ENCODE data around the gene ANGPTL7.

ANGPTL7 gene

GRCh38 chr1:11198851-11199594, 9.9 kb downstream of the ANGPTL7 start:
- DNase-seq (ENCODE audit: low read depth in 2 of 2, low spot score in 1 of 2) = no peak

- DNase-seq (ENCODE audit: low read depth in 2 of 2, low spot score in 1 of 2) = no peak
These were observed 15.4 kb downstream of the ANGPTL7 start for GRCh38 chr1:11204396-11205190.

- DNase-seq (ENCODE audit: low read depth in 2 of 2, low spot score in 1 of 2) = no peak
These were observed 18.9 kb downstream of the ANGPTL7 start for GRCh38 chr1:11207898-11208611.

GRCh38 chr1:11211461-11211860, 22.3 kb downstream of the ANGPTL7 start:
- no peak for DNase-seq (ENCODE audit: low read depth in 2 of 2, low spot score in 1 of 2)

- DNase-seq (ENCODE audit: low read depth in 2 of 2, low spot score in 1 of 2) = no peak
These were observed 22.9 kb downstream of the ANGPTL7 start for GRCh38 chr1:11211925-11212587.

- DNase-seq (ENCODE audit: low read depth in 2 of 2, low spot score in 1 of 2) = no peak
These were observed 25.7 kb downstream of the ANGPTL7 start for GRCh38 chr1:11214698-11215380.

- DNase-seq (ENCODE audit: low read depth in 2 of 2, low spot score in 1 of 2) = no peak
These were observed 26.3 kb downstream of the ANGPTL7 start for GRCh38 chr1:11215381-11216005.

- DNase-seq (ENCODE audit: low read depth in 2 of 2, low spot score in 1 of 2) = no peak
These were observed 26.9 kb downstream of the ANGPTL7 start for GRCh38 chr1:11216074-11216473.

- DNase-seq (ENCODE audit: low read depth in 2 of 2, low spot score in 1 of 2) = no peak
These were observed 38.2 kb downstream of the ANGPTL7 start for GRCh38 chr1:11227106-11228077.

- no peak for DNase-seq (ENCODE audit: low read depth in 2 of 2, low spot score in 1 of 2)
These were observed 40.0 kb downstream of the ANGPTL7 start for GRCh38 chr1:11229203-11229602.

GRCh38 chr1:11233208-11233607, 44.1 kb downstream of the ANGPTL7 start:
- DNase-seq (ENCODE audit: low read depth in 2 of 2, low spot score in 1 of 2) = no peak

GRCh38 chr1:11237356-11237755, 48.2 kb downstream of the ANGPTL7 start:
- DNase-seq (ENCODE audit: low read depth in 2 of 2, low spot score in 1 of 2) = no peak

GRCh38 chr1:11238311-11238710, 49.2 kb downstream of the ANGPTL7 start:
- no peak for DNase-seq (ENCODE audit: low read depth in 2 of 2, low spot score in 1 of 2)

GRCh38 chr1:11245248-11245647, 56.1 kb downstream of the ANGPTL7 start:
- no peak for DNase-seq (ENCODE audit: low read depth in 2 of 2, low spot score in 1 of 2)

All from stimulated activated CD8-positive, alpha-beta memory T cell treated with anti-CD3 and anti-CD28 coated beads, Interleukin-4, amount 100 ng/mL, for 4 hours (primary cell).